Measurements from ENCODE around the gene VPS39.
A peak's percentile ranks its signal among the peaks of the same experiment; 100 is the strongest.

The VPS39 gene

GRCh38 chr15:42135351-42135750, 72.8 kb downstream of the VPS39 start:
- TF ChIP-seq CTCF (IDR thresholded peaks at IDR 0.05) (no peak), ZFX (IDR thresholded peaks at IDR 0.05; ENCODE audit: borderline replicate concordance) (no peak)

GRCh38 chr15:42134617-42135245, 73.4 kb downstream of the VPS39 start:
- TF ChIP-seq ZFX (IDR thresholded peaks at IDR 0.05; ENCODE audit: borderline replicate concordance) (no peak), CTCF (IDR thresholded peaks at IDR 0.05) (no peak)
- no peak overlapping the region for H3K27ac ChIP-seq

More at GRCh38 chr15:42135351-42135750, 72.8 kb downstream of the VPS39 start:
- H3K27ac ChIP-seq: no peak overlapping the region

GRCh38 chr15:42133886-42134502, 74.1 kb downstream of the VPS39 start:
- TF ChIP-seq CTCF (IDR thresholded peaks at IDR 0.05) (peak; percentile 93), ZFX (IDR thresholded peaks at IDR 0.05; ENCODE audit: borderline replicate concordance) (no peak)
- H3K27ac ChIP-seq: no peak overlapping the region

- H3K27ac ChIP-seq: no peak overlapping the region
- TF ChIP-seq ZFX (IDR thresholded peaks at IDR 0.05; ENCODE audit: borderline replicate concordance): no peak
- TF ChIP-seq CTCF (IDR thresholded peaks at IDR 0.05): no peak
These were observed 74.7 kb downstream of the VPS39 start for GRCh38 chr15:42133356-42133755.

- TF ChIP-seq CTCF (IDR thresholded peaks at IDR 0.05): no peak
- TF ChIP-seq ZFX (IDR thresholded peaks at IDR 0.05; ENCODE audit: borderline replicate concordance): no peak
- no peak overlapping the region for H3K27ac ChIP-seq
These were observed 76.0 kb downstream of the VPS39 start for GRCh38 chr15:42131826-42132806.

GRCh38 chr15:42131006-42131405, 77.1 kb downstream of the VPS39 start:
- TF ChIP-seq CTCF (IDR thresholded peaks at IDR 0.05): no peak
- TF ChIP-seq ZFX (IDR thresholded peaks at IDR 0.05; ENCODE audit: borderline replicate concordance): no peak
- no peak overlapping the region for H3K27ac ChIP-seq
